NCI-H226 (cell line): ENCODE measurements around the gene CNOT10.

Experiments used
- DNase-seq: peaks from one replicate; pipeline ENCODE4 v3.0.0-alpha.2; 2015

The CNOT10 gene

GRCh38 chr3:32818970-32819511 lies 134.1 kb downstream of the CNOT10 start:
- no peak for DNase-seq

- no peak for DNase-seq
Observed at GRCh38 chr3:32819551-32820348, 134.8 kb downstream of the CNOT10 start.

GRCh38 chr3:32820430-32820829 lies 135.4 kb downstream of the CNOT10 start:
- DNase-seq, result no peak

- no peak for DNase-seq
Observed at GRCh38 chr3:32820971-32821685, 136.1 kb downstream of the CNOT10 start.

GRCh38 chr3:32821686-32822296 lies 136.8 kb downstream of the CNOT10 start:
- DNase-seq, result no peak

- no peak for DNase-seq
Observed at GRCh38 chr3:32822609-32823498, 137.9 kb downstream of the CNOT10 start.
